ENCODE measurements around the gene ZDHHC12.

Gene ZDHHC12

GRCh38 chr9:128684325-128685199 lies 39.4 kb downstream of the ZDHHC12 start:
- peak; percentile 86 for DNase-seq

DNA sequence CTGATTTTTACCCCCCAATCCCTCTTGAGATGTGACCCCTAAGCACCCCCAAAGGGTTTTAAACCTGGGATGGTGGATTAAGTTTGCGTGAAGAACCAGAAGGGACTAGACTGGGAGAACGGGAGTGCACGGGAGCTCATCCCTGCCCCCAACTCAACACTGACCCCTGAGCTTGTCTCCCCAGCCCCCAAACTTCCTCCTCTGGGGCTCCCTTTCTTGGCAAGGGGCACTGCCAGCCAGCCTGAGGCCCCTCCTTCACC lies 39.9 kb downstream of the ZDHHC12 start:
- DNase-seq: no peak

DNA sequence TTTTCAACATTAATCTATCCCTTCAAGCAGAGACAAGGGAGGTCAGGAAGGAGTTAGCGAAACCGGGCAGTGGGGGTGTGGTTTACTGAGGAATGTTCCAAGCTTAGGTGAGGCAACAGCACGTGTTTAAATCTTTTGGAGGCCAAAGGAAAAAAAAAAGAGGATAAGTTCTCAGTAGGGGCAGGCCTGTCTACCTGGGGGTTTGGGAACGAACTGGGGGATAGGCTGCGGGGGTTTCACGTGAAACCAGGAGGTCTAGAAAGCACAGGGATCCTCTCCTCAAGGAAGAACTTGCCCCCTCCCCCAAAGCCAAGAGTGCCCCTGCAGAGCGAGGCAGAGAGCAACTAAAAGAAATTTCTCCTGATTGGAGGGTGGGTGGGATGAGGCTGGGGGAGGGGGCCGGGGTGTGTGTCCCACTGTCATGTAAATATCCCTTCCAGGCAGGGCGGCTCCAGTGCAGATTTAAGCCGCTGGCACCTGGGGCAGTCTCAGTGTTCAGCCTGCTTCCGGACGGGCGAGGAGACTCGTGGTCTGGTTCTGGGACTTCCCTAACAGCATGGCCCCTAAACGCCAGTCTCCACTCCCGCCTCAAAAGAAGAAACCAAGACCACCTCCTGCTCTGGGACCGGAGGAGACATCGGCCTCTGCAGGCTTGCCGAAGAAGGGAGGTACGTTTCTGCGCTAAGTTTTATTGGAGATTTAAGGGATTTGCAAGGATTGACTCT lies 40.4 kb downstream of the ZDHHC12 start:
- peak; percentile 78 for DNase-seq

DNA sequence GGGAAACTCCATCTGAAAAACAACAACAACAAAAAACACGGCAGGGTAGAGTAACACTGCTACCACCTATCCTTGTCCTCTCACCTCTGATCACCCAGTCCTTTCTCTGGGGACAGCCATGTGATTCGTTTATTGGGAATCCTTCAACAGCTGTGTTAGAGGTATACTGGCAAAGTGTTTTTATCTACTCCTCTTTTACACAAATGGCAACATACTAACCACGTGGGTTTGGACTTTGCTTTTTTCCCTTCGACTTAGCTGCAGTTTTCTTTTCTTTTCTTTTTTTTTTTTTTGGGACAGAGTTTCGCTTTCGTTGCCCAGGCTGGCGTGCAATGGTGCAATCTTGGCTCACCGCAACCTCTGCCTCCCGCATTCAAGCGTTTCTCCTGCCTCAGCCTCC lies 46.1 kb downstream of the ZDHHC12 start:
- DNase-seq: no peak

- no peak for DNase-seq
Measured at GRCh38 chr9:128675382-128675781, 48.5 kb downstream of the ZDHHC12 start.

All from activated CD8-positive, alpha-beta memory T cell treated with anti-CD3 and anti-CD28 coated beads, Interleukin-2, amount 50 U/mL, for 48 hours (primary cell).